ENCODE measurements around the gene SPINK8. TPM values are rescaled to one million over a fixed set of nuclear protein-coding genes. Genes with fewer than 3 reads are reported as not detected.

SPINK8 gene
- total and polyA plus RNA-seq, 2 of the 8 experiments (the other 6 are each of a cell fraction or from before 2014, with no cell fraction given) = 0.29 TPM; not detected in 1

- DNase-seq (ENCODE audit: low read depth in 1 of 2, low spot score in 2 of 2) (no peak), FAIRE-seq (no peak)
- 83% methylated on average over 2 of the region's 2 CpGs; no CpG with 5 or more reads in 1 of the 2 experiments for WGBS, 2 experiments (ENCODE audit: extremely low coverage in 1 of 2, insufficient coverage in 1 of 2, insufficient read length in 1 of 2, insufficient replicate concordance in 2 of 2, low coverage in 1 of 2, low lambda C conversion rate in 2 of 2, missing lambda C conversion rate in 1 of 2)
- ChIA-PET CTCF (ENCODE audit: partially characterized antibody) (no interaction called here), POLR2A (ENCODE audit: partially characterized antibody) (no interaction called here)
- Histone ChIP-seq H3K18ac (ENCODE audit: extremely low read depth, low read length) (no peak overlapping the region), H3K9me3 (ENCODE audit: insufficient read depth in 2 of 2, low read depth in 1 of 2, low read length in 1 of 2) (no peaks in the 10 kb centered on the region), H2BK12ac (ENCODE audit: low read depth, low read length) (no peak overlapping the region), H3K79me2 (ENCODE audit: control insufficient read depth in 1 of 2, insufficient read depth in 2 of 2, low read length in 2 of 2) (no peaks in the 10 kb centered on the region), H3K9ac (replicated peaks in 1 of 4; ENCODE audit: extremely low read depth in 1 of 4, low read depth in 3 of 4, low read length in 3 of 4) (no peak overlapping the region), H2BK15ac (ENCODE audit: low read length) (no peak overlapping the region), H3K27me3 (replicated peaks in 1 of 4; ENCODE audit: control insufficient read depth in 3 of 4, extremely low read depth in 1 of 4, insufficient read depth in 3 of 4, low read length in 3 of 4) (peaks cover 0 to 8% (median 3%) of the 10 kb centered on the region in 4 experiments; a peak in 3 of 7 replicates), H2BK5ac (ENCODE audit: low read depth, low read length) (no peak overlapping the region), H3K4ac (replicated peaks; ENCODE audit: insufficient read length, low read depth, low read length) (no peak overlapping the region), H3K4me3 (ENCODE audit: extremely low read depth in 1 of 4, insufficient read depth in 2 of 4, low read depth in 3 of 4, low read length in 4 of 4) (no peak overlapping the region), H3K23ac (ENCODE audit: insufficient read length) (no peak overlapping the region), H3K14ac (ENCODE audit: insufficient read length) (no peak overlapping the region), H4K20me1 (replicated peaks in 1 of 2; ENCODE audit: control insufficient read depth in 1 of 2, insufficient read depth in 2 of 2, low read length in 2 of 2) (no peaks in the 10 kb centered on the region), H2BK120ac (replicated peaks; ENCODE audit: low read depth, low read length) (no peak overlapping the region), H3K56ac (replicated peaks; ENCODE audit: insufficient read length, low read depth, low read length) (no peak overlapping the region), H4K91ac (replicated peaks; ENCODE audit: insufficient read length, low read length) (no peak overlapping the region), H3K23me2 (ENCODE audit: low read depth, low read length) (peaks cover 4% of the 10 kb centered on the region; the same call in 1 of the 2 replicates), H3K4me1 (replicated peaks in 1 of 4; ENCODE audit: control insufficient read depth in 3 of 4, insufficient read depth in 4 of 4, low read length in 3 of 4) (no peaks in the 10 kb centered on the region; a peak in 1 of 7 replicates), H4K8ac (ENCODE audit: extremely low read depth, insufficient read depth, low read length) (no peak overlapping the region), H2BK20ac (ENCODE audit: low read length) (no peak overlapping the region), H2AK5ac (ENCODE audit: low read depth, low read length) (no peak overlapping the region), H3K4me2 (ENCODE audit: insufficient read depth in 1 of 2, low read depth in 2 of 2, low read length in 2 of 2) (no peak overlapping the region), H3K79me1 (ENCODE audit: low read depth, low read length) (no peaks in the 10 kb centered on the region; the same call in 1 of the 2 replicates), H4K5ac (ENCODE audit: insufficient read length, low read depth, low read length) (no peak overlapping the region), H2AFZ (ENCODE audit: low read length) (no peak overlapping the region), H3K27ac (ENCODE audit: low read depth, low read length) (no peak overlapping the region), H3K36me3 (ENCODE audit: control insufficient read depth in 2 of 4, insufficient read depth in 4 of 4, low read length in 3 of 4) (no peaks in the 10 kb centered on the region)
- TF ChIP-seq GTF2F1 (IDR thresholded peaks at IDR 0.05; ENCODE audit: borderline replicate concordance, low read depth, low read length) (no peak), TBP (IDR thresholded peaks at IDR 0.05; ENCODE audit: low read depth, low read length) (no peak), JUN (IDR thresholded peaks at IDR 0.05; ENCODE audit: low read depth, low read length) (no peak), KDM1A (IDR thresholded peaks at IDR 0.05; ENCODE audit: borderline replicate concordance, low read length) (no peak)
- TF ChIP-seq, protein P1, sequence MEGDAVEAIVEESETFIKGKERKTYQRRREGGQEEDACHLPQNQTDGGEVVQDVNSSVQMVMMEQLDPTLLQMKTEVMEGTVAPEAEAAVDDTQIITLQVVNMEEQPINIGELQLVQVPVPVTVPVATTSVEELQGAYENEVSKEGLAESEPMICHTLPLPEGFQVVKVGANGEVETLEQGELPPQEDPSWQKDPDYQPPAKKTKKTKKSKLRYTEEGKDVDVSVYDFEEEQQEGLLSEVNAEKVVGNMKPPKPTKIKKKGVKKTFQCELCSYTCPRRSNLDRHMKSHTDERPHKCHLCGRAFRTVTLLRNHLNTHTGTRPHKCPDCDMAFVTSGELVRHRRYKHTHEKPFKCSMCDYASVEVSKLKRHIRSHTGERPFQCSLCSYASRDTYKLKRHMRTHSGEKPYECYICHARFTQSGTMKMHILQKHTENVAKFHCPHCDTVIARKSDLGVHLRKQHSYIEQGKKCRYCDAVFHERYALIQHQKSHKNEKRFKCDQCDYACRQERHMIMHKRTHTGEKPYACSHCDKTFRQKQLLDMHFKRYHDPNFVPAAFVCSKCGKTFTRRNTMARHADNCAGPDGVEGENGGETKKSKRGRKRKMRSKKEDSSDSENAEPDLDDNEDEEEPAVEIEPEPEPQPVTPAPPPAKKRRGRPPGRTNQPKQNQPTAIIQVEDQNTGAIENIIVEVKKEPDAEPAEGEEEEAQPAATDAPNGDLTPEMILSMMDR (IDR thresholded peaks at IDR 0.05; ENCODE audit: control extremely low read depth in 1 of 3, insufficient read depth in 1 of 3, low read depth in 1 of 3, low read length in 3 of 3) = no peak
These were observed 27.2 kb downstream of the SPINK8 start for GRCh38 chr3:48306290-48306689.
